Measurements from ENCODE around the gene SOX30. TPM values are rescaled to one million over a fixed set of nuclear protein-coding genes. Genes with fewer than 3 reads are reported as not detected.
"Not testable (repeated sequence)": the region's sequence is repeated elsewhere in the genome, so short reads cannot be mapped to it uniquely, and the experiment has no call there.

Gene SOX30
- total RNA-seq, 1 experiment from 2014 or later: 0.09 TPM

- Mint-ChIP-seq H3K9me3 (ENCODE audit: low read depth, unreplicated experiment) (peaks cover 5% of the 10 kb centered on the region), H3K4me3 (ENCODE audit: low read depth, unreplicated experiment) (no peak overlapping the region)
Observed at GRCh38 chr5:157689942-157690689, 37.9 kb upstream of the SOX30 start.

GRCh38 chr5:157687198-157687554 lies 34.9 kb upstream of the SOX30 start:
- CTCF ChIA-PET: no interaction called here
- BruUV-seq (replicated peaks): no TSS peak
- no peak for TF ChIP-seq CTCF (IDR thresholded peaks at IDR 0.05; ENCODE audit: unreplicated experiment)
- Mint-ChIP-seq H3K4me3 (ENCODE audit: low read depth, unreplicated experiment) (no peak overlapping the region), H3K4me1 (ENCODE audit: low read depth, unreplicated experiment) (no peaks in the 10 kb centered on the region), H3K27ac (ENCODE audit: unreplicated experiment) (no peak overlapping the region), H3K36me3 (ENCODE audit: insufficient read depth, unreplicated experiment) (no peaks in the 10 kb centered on the region), H3K27me3 (ENCODE audit: unreplicated experiment) (no peaks in the 10 kb centered on the region), H3K9me3 (ENCODE audit: low read depth, unreplicated experiment) (peaks cover 3% of the 10 kb centered on the region)
- no peak for DNase-seq
- intact Hi-C loops (cut with micrococcal nuclease; ENCODE audit: unreplicated experiment): no loop called here

More at GRCh38 chr5:157689942-157690689, 37.9 kb upstream of the SOX30 start:
- TF ChIP-seq CTCF (IDR thresholded peaks at IDR 0.05; ENCODE audit: unreplicated experiment): peak; percentile 25
- Mint-ChIP-seq H3K27me3 (ENCODE audit: unreplicated experiment) (no peaks in the 10 kb centered on the region), H3K36me3 (ENCODE audit: insufficient read depth, unreplicated experiment) (no peaks in the 10 kb centered on the region), H3K27ac (ENCODE audit: unreplicated experiment) (no peak overlapping the region), H3K4me1 (ENCODE audit: low read depth, unreplicated experiment) (no peaks in the 10 kb centered on the region)
- no peak for DNase-seq
- CTCF ChIA-PET: no interaction called here
- BruUV-seq (replicated peaks): no TSS peak
- intact Hi-C loops (cut with micrococcal nuclease; ENCODE audit: unreplicated experiment): no loop called here

GRCh38 chr5:157686276-157687197 lies 34.3 kb upstream of the SOX30 start:
- H3K27ac Mint-ChIP-seq (ENCODE audit: unreplicated experiment); H3K27me3 Mint-ChIP-seq (ENCODE audit: unreplicated experiment); H3K4me1 Mint-ChIP-seq (ENCODE audit: low read depth, unreplicated experiment); H3K36me3 Mint-ChIP-seq (ENCODE audit: insufficient read depth, unreplicated experiment); H3K4me3 Mint-ChIP-seq (ENCODE audit: low read depth, unreplicated experiment); intact Hi-C loops (cut with micrococcal nuclease; ENCODE audit: unreplicated experiment); BruUV-seq (replicated peaks); DNase-seq; H3K9me3 Mint-ChIP-seq (ENCODE audit: low read depth, unreplicated experiment); CTCF ChIA-PET: not testable (repeated sequence)

- Mint-ChIP-seq H3K4me1 (ENCODE audit: low read depth, unreplicated experiment) (no peaks in the 10 kb centered on the region), H3K36me3 (ENCODE audit: insufficient read depth, unreplicated experiment) (no peaks in the 10 kb centered on the region), H3K4me3 (ENCODE audit: low read depth, unreplicated experiment) (no peak overlapping the region), H3K9me3 (ENCODE audit: low read depth, unreplicated experiment) (no peaks in the 10 kb centered on the region), H3K27me3 (ENCODE audit: unreplicated experiment) (no peaks in the 10 kb centered on the region), H3K27ac (ENCODE audit: unreplicated experiment) (no peak overlapping the region)
- CTCF ChIA-PET: interaction anchor here (0.7 kb wide), 2 partner anchors 36 to 127 kb away, joined by 3 to 9 read pairs; no protein-coding TSS in a partner anchor
- BruUV-seq (replicated peaks): no TSS peak
- no peak for TF ChIP-seq CTCF (IDR thresholded peaks at IDR 0.05; ENCODE audit: unreplicated experiment)
- intact Hi-C loops (cut with micrococcal nuclease; ENCODE audit: unreplicated experiment): no loop called here
- no peak for DNase-seq
Observed at GRCh38 chr5:157682257-157682656, 30.0 kb upstream of the SOX30 start.

Data from Calu3 (cell line).